Fibroblast of skin of back (primary cell): ENCODE results near the gene ZC3HAV1L. TPM values are rescaled to one million over a fixed set of nuclear protein-coding genes. Genes with fewer than 3 reads are reported as not detected.
"Not testable (repeated sequence)": the region's sequence is repeated elsewhere in the genome, so short reads cannot be mapped to it uniquely, and the experiment has no call there.

Experiments used
- DNase-seq: peaks from one replicate; pipeline ENCODE4 v3.0.0-alpha.2; 2013
- polyA plus RNA-seq, 2 experiments: library from polyadenylated mRNA; unstranded; fragments of 120-200 nt; gene quantifications; one replicate each; pipeline ENCODE4 v1.2.1, GENCODE V29; 2013; ENCODE audit not compliant: insufficient read length in 2 of 2

ZC3HAV1L gene
- polyA plus RNA-seq (2013, experiment 1 of 2; ENCODE audit: insufficient read length): 9.3 TPM
- 8.4 TPM for polyA plus RNA-seq (2013, experiment 2 of 2; ENCODE audit: insufficient read length)

- peak; percentile 82 for DNase-seq
Observed at GRCh38 chr7:139035586-139036353, at the start of gene ZC3HAV1L. TSS of gene ZC3HAV1L (minus strand) at chr7:139036042. CDS start at chr7:139036017, 25 bp downstream.

- no peak for DNase-seq
Observed at GRCh38 chr7:139084709-139085108, 48.9 kb upstream of the ZC3HAV1L start.

GRCh38 chr7:139081584-139081983 is 45.7 kb upstream of the ZC3HAV1L start:
- no peak for DNase-seq

GRCh38 chr7:139080905-139081304 is 45.1 kb upstream of the ZC3HAV1L start:
- DNase-seq: no peak

GRCh38 chr7:139079861-139080260 is 44.0 kb upstream of the ZC3HAV1L start:
- no peak for DNase-seq

- DNase-seq: no peak
Observed at GRCh38 chr7:139078911-139079310, 43.1 kb upstream of the ZC3HAV1L start.

GRCh38 chr7:139078399-139078798 is 42.6 kb upstream of the ZC3HAV1L start:
- DNase-seq: no peak

GRCh38 chr7:139077706-139078105 is 41.9 kb upstream of the ZC3HAV1L start:
- not testable (repeated sequence) for DNase-seq

- DNase-seq: no peak
Observed at GRCh38 chr7:139075871-139076686, 40.2 kb upstream of the ZC3HAV1L start.

GRCh38 chr7:139075031-139075652 is 39.3 kb upstream of the ZC3HAV1L start:
- peak; percentile 77 for DNase-seq

- DNase-seq: no peak
Observed at GRCh38 chr7:139072796-139073195, 37.0 kb upstream of the ZC3HAV1L start.

- no peak for DNase-seq
Observed at GRCh38 chr7:139071680-139072079, 35.8 kb upstream of the ZC3HAV1L start.

- no peak for DNase-seq
Observed at GRCh38 chr7:139068544-139069399, 32.9 kb upstream of the ZC3HAV1L start.

- DNase-seq: no peak
Observed at GRCh38 chr7:139066315-139066714, 30.5 kb upstream of the ZC3HAV1L start.

- DNase-seq: no peak
Observed at GRCh38 chr7:139065323-139065722, 29.5 kb upstream of the ZC3HAV1L start.

GRCh38 chr7:139061416-139061815 is 25.6 kb upstream of the ZC3HAV1L start:
- DNase-seq: no peak

GRCh38 chr7:139060695-139061237 is 24.9 kb upstream of the ZC3HAV1L start:
- peak; percentile 4 for DNase-seq

- DNase-seq: no peak
Observed at GRCh38 chr7:139059905-139060304, 24.1 kb upstream of the ZC3HAV1L start.

GRCh38 chr7:139058943-139059342 is 23.1 kb upstream of the ZC3HAV1L start:
- peak; percentile 29 for DNase-seq

- DNase-seq: no peak
Observed at GRCh38 chr7:139055674-139056073, 19.8 kb upstream of the ZC3HAV1L start.

GRCh38 chr7:139054656-139055055 is 18.8 kb upstream of the ZC3HAV1L start:
- not testable (repeated sequence) for DNase-seq

- no peak for DNase-seq
Observed at GRCh38 chr7:139054101-139054500, 18.3 kb upstream of the ZC3HAV1L start.
